RKO (cell line): ENCODE results near the gene CCDC97.
"Not testable (repeated sequence)": the region's sequence is repeated elsewhere in the genome, so short reads cannot be mapped to it uniquely, and the experiment has no call there.

Source experiments
- DNase-seq: peaks from one replicate; pipeline ENCODE4 v3.0.0-alpha.2; 2016; ENCODE audit warnings: low spot score

The CCDC97 gene

DNA sequence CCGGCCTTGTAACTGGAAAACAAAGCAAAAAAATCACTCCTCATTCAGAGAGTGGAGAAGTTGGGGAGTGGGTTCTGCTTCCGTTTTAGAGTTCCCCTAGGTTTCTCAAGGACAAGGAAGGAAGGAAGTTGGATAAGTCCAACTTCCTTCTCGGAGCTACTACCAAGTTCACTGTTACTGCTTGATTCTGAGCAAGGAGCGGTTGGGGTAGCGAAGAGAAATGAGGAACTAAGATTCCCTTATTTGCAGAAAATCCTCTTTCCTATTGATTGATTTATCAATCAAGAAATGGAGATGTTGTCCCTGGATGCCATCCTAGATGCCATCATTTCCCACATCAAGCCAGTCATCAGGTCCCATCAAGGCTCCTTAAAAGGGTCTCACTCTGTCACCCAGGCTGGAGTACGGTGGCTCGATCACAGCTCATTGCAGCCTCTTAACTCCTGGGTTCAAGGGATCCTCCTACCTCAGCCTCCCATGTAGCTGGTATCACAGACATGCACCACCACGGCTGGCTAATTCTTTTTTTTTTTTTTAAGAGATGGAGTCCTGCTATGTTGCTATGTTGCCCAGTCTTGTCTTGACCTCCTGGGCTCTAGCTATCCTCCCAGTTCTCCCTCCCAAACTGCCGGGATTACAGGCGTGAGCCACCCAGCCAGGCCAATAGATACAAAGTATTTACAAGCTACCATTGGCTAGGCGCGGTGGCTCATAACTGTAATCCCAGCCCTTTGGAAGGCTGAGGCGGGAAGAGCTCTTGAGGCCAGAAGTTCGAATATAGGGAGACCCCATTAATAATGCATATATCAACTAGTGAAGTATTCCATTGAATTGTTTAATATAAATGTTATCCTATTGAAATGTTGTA, 54.8 kb downstream of the CCDC97 start:
- no peak for DNase-seq

DNA sequence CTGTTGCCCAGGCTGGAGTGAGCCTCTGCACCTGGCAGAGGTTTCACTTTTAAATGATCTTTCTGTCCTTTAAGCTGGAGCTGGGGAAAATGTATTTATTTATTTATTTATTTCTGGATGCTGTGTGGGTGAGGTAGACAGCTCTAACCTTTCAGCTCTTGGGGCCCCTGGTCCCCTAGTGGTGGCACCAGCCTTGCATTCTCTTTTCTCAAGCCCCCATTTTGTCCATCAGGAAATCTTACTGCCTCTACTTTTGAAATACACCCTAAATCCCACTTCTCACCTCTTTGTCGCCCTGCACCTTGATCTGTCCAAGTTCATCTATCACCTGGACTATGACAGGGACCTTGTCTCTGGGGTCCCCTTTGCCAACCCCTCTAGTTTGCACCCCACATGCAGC, 56.1 kb downstream of the CCDC97 start:
- DNase-seq = peak; percentile 47

DNA sequence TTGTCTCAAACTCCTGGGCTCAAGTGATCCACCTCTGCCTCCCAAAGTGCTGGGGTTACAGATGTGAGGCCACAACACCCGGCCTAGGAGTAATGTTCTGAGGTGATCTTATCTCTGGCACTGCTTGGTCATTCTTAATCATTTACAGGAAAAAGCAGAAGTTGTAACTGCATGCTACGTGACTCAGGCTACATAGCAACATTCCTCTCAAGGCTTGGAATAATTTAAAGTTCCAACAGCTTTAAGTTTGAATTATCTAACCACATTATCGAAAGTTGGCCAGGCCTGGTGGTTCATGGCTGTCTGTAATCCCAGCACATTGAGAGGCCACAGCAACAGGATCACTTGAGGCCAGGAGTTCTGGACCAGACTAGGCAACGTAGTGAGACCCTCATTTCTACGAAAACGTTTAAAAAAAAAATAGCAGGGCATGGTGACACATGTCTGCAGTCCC, 57.9 kb downstream of the CCDC97 start:
- DNase-seq = peak; percentile 76

DNA sequence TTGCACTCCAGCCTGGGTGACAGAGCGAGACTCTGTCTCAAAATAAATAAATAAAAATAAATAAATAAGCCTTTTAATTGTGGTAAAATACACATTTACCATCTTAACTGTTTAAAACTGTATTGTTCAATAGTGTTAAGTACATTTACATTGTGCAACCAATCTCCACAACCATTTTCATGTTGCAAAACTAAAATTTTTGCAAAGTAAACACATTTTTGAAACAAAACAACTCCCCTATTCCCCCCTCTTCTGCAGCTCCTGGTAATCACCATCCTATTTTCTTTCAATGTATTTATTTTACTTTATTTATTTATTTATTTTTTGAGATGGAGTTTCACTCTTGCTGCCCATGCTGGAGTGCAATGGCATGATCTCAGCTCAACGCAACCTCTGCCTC, 59.8 kb downstream of the CCDC97 start:
- no peak for DNase-seq

DNA sequence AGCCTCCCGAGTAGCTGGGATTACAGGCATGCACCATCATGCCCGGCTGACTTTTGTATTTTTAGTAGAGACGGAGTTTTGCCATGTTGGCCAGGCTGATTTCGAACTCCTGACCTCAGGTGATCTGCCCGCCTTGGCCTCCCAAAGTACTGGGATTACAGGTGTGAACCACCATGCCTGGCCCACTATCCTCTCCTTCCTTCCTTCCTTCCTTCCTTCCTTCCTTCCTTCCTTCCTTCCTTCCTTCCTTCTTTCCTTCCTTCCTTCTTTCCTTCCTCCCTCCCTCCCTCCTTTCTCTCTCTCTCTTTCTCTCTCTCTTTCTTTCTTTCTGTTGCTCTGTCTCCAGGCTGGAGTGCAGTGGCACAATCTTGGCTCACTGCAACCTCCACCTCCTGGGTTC, 61.1 kb downstream of the CCDC97 start:
- not testable (repeated sequence) for DNase-seq

DNA sequence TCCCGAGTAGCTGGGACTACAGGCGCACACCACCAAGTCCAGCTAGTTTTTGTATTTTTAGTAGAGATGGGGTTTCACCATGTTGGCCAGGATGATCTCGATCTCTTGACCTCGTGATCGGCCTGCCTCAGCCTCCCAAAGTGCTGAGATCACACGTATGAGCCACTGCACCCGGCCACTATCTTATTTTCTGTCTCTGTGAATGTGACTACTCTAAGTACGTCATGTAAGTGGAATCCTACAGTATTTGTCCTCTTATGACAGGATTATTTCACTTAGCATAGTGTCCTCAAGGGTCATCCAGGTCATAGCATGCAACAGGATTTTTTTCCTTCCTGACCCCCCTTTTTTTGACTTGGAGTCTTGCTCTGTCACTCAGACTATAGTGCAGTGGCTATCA, 61.6 kb downstream of the CCDC97 start:
- no peak for DNase-seq

DNA sequence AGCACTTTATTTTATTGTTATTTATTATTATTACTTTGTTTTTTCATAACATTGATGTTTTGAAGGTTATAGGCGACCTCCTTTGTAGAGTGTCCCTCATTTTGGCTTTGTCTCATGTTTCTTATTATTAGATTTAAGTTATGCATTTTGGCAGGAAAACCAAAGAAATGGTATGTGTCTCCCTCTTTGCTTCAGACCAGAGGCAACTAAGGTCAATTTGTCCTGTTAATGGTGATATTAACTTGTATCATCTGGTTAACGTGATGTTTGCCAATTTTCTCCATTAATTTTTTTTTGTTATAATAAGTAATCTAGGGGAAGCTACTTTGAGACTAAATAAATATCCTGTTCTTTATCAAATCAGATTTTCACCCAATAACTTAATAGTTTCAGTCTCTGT, 62.5 kb downstream of the CCDC97 start:
- no peak for DNase-seq

DNA sequence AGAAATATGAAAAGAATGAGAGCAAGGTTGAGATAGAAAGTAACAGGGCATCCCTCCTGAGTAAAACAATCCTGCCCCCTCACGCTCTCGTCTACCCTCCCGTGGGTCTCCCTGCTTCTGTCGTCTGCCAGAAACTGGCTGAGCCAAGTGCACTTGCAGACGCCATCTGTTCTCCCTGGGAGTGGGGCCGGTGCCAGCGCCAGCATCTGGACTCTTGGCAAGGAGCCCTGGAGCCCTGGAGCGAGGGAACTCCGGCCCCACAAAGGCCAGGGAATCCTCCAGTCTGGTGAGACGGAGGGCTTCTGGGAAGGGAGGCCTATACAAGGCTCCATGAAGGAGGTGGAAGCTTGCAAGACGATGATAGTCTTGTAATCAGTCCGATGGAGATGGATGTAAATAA, 64.0 kb downstream of the CCDC97 start:
- no peak for DNase-seq
